GM18508 (cell line): ENCODE data around the gene VWA3B.
"Not testable (repeated sequence)": the region's sequence is repeated elsewhere in the genome, so short reads cannot be mapped to it uniquely, and the experiment has no call there.

Experiments used
- ATAC-seq: cut with Tn5 transposase; IDR thresholded peaks from one replicate; pipeline ENCODE4 v1.9.1; 2021; ENCODE audit warnings: moderate number of reproducible peaks; ENCODE audit not compliant: insufficient read depth, unreplicated experiment

VWA3B gene

DNA sequence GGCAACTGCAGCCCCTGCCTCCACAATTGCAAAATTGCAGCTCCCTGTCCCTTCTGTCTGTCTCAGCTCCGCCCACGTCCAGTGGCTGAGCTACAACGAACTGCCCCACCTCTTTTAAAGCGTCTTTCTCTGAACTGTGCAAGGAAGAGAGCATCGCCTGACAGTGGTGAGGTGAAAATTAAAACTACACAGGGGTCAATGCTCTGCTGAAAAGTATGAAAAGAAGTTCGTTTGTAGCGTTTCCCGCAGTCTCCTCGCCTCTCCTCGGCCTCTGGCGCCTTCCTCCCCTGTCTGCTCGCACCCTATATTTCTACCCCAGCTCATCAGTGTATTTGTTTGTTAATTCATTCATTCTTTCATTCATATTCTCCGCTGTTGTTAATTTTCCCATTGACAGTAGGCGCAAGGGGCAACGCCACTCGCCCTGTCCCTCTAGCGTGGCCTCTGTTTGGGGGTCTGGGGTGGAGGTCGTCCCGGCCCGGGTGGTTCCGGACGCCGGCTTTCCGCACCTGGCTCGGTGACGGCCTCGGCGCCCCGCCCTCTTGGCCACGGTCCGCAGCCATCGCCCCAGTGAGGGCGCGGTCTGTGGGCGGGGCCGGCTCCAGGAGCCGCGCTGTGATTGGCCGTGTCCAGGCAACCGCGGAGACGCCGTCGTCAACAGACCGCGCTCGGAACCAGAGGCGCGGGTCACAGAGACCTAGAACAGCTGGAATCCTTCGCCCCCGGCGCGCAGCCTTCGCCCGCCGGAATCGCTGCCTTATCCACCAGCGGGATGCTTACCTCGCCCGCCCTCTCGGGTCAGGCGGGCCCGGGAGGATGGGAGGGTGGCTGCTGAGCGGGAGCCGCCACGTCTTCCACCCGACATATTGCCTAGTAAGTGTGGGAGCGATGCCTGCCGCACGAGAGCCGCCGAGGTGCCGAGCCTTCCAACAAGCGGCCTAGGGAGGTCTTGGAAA lies at the start of gene VWA3B:
Gene VWA3B (plus strand): TSS at position 677 of the 956 bp plus-strand sequence. CDS start 5,926 bp downstream, outside the sequence.
- ATAC-seq: no peak

GRCh38 chr2:98037206-98037605 lies 49.8 kb upstream of the VWA3B start:
- no peak for ATAC-seq

GRCh38 chr2:98037666-98038336 lies 49.2 kb upstream of the VWA3B start:
- ATAC-seq: no peak

- no peak for ATAC-seq
These were observed 47.7 kb upstream of the VWA3B start for GRCh38 chr2:98039085-98039756.

- ATAC-seq: no peak
These were observed 46.5 kb upstream of the VWA3B start for GRCh38 chr2:98040331-98040939.

DNA sequence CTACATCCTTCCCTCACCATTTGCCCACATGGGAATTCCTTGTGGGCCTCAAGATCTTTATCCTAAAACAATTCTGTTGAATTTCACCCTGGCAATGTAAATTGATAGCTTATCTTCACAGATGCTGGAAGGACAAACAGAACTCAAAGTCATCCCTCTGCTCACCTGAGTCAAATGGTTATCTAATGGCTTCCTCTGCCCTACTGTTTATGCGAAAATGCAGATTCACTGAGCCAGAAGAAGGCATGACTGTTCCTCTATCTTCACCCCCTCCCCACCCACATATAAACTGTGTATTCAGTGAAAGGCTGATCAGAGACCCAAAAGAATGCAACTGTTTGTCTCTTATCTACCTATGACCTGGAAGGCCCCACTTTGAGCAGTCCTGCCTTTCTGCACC lies 43.9 kb upstream of the VWA3B start:
- ATAC-seq: no peak

DNA sequence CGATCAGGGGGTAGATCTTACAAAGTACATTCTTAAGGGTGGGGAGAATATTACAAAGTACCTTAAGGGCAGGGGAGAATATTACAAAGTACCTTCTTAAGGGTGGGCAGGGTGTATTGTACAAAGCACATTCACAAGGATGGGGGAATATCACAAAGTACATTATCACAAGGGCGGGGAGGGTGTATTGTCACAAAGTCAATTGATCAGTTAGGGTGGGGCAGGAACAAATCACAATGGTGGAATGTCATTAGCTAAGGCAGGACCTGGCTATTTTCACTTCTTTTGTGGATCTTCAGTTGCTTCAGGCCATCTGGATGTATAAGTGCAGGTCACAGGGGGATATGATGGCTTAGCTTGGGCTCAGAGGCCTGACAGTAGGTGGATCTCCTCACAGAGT lies 42.2 kb upstream of the VWA3B start:
- ATAC-seq: not testable (repeated sequence)

GRCh38 chr2:98050070-98050469 lies 36.9 kb upstream of the VWA3B start:
- ATAC-seq: no peak

DNA sequence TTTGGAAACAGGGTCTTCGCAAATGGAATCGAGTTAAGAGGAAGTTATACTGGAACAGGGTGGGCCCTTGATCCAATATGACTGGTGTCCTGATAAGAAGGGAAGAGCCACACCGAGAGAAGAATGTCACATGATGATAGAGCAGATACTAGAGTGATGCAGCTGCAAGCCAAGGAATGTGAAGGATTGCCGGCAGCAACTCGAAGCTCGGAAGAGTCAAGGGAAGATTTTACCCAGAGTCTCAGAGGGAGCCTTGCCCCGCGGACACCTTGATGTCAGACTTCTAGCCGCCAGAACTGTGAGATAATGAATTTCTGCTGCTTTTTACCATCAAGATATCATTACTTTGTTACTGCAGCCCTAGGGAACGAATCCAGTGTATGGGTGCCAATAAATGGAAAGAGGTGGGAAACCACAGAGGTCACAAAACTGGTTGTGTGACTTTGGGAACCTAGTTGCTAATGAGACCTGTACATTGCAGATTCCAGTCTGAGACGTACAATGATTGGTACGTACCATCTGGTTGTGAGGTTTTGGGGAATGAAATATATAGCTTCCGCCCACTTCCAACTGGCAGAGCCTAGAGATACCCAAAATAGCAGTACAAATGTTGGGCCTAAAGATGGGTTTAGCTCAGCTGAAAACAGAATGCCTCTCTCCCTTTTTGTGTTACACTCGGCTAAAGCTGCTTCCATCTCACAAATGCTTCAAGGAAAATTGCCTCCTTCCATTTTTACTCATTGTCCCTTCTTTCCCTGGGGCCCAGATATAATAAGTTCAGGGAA lies 28.6 kb upstream of the VWA3B start:
- no peak for ATAC-seq

- ATAC-seq: no peak
These were observed 26.7 kb upstream of the VWA3B start for GRCh38 chr2:98060277-98060676.

DNA sequence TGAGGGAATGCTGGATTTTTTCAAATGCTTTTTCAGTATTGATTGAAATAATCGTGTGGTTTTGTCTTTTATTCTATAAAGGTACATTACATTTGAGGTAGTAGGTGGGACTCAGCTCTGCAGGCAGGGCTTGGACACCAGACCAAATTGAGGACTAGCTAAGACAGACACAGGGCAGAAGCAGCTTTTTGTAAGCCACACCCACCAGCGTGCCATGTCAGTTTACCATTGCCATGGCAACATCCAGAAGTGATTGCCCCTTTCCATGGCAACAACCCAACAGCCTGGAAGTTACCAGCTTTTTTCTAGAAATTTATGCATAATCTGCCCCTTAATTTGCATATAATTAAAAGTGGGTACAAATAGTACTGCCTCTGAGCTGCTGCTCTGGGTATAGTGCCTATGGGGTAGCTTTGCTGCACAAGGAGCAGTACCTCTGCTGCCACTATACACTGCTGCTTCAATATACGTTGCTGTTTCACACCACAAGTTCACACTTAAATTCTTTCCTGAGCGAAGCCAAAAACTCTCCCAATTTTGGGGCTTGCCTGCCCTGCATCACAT lies 23.6 kb upstream of the VWA3B start:
- ATAC-seq: no peak

- no peak for ATAC-seq
These were observed 21.2 kb upstream of the VWA3B start for GRCh38 chr2:98065808-98066207.

DNA sequence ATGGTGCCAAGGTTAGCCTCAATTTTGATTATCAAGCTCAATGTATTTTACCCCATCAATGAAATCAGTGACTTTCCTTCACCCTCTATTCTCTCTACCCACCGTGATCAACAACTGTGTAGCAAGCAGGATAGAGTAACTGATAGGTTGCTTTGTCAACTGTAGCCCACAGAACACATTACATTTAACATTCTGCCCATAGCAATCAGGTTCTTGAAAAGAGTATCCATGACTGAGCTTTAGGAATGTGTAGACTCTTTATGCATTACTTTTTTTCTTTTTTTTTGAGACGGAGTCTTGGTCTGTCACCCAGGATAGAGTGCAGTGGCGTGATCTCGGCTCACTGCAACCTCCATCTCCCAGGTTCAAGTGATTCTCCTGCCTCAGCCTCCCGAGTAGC lies 19.8 kb upstream of the VWA3B start:
- ATAC-seq: no peak

DNA sequence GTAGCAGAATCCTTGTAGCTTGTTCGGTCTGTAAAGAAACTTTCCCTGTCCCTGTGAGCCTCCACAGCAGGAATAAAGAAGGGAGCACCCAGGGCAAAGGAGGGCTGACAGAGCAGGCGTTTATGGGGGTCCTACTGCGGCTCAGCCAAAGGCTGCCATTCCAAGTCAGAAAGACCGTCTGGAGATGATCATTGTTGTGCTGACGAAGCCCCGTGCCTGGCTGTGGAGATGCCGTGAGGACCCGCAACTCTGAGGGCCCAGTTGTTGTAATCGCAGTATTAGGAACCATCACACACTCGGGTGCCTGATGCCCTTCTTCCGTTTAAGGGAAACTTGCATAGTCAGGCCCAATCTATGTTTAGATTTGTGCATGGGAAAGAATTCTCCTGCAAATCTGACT lies 16.9 kb upstream of the VWA3B start:
- ATAC-seq: no peak

DNA sequence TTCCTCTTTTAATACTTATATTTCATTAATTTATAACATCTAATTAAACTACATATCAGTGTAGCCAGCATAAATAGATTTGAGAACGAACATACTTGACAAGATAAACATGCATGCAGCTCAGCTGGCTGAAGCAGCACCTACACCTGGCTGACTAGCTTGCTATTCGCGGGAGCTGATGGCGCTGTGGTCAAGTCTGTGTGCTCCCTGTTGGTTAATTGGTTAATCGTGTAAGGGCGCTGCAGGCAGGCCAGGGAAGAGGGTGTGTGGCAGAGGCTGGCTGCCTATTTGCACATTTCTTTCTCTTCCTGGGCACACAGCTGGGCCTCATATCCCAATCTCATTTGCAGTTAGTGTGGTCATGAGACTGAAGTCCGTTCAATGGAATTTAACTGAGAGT lies 14.5 kb upstream of the VWA3B start:
- no peak for ATAC-seq

DNA sequence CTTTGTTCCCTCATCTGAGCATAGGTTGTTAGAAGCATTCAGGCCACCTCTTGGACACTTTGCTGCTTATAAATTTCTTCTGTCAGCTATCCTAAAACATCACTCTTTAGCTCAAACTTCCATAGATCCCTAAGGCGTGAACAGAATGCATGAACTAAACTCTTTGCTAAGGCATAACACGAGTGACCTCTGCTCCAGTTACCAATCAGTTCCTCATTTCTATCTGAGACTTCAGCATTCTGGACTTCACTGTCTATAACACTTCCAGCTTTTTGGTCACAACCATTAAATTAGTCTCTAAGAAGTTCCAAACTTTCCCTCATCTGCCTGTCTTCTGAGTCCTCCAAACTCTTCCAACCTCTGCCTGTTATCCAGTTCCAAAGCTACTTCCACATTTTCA lies 8.3 kb upstream of the VWA3B start:
- no peak for ATAC-seq

DNA sequence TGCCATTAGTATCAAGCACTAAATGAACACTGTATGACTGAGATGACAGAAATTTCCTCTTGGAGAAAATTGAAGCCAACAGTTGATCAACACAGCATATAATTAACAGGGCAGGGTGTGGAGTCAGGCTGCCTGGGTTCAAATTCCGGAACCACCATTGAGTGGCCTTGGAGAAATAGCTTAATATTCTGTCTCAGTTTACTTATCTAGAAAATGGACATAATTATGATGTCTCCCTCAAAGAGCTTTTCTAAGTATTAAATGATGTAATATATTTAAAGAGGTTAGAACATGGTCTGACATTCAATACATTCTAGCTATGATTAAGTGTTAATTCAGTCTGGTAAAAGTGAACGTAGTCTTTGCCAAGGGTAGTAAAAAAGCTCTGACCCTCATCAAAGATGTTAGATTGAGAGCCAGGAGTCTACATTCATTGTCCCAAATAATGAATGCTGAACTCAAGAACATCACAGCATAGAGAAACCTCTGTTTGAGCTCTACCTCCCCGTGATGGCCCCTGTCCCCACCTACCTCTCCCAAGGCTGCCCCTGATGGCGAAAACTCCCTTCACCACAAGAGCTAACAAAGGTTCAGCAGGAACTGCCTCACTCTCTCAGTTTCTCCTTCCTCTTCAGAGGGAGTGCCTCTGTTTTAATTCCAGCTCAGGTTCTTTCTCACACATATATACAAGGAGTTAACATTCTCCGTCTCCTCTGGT lies 2.7 kb upstream of the VWA3B start:
- no peak for ATAC-seq

DNA sequence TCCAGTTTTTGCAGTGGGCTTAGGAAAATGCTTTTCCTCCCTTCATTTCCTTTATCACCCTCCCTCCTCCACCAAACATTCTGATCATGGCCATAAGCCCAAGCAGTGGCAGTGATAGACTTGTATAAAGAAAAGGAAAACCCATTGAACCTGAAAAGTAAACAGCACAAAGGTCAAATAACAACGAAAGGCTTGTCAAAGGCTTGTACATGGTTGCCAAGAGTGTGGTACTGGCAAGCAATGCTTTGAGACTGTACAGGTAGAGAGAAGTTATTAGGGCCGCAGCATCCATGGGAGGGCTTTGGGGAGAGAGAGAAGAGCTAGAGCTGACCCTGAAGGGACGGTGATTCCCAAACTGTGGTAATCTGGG lies 2.1 kb upstream of the VWA3B start:
- ATAC-seq: no peak

- no peak for ATAC-seq
These were observed 1.3 kb upstream of the VWA3B start for GRCh38 chr2:98085649-98086048.
